GM19463 (cell line): ENCODE results near the gene CLSTN3.

ENCODE experiments used
- ATAC-seq: cut with Tn5 transposase; IDR thresholded peaks from one replicate; pipeline ENCODE4 v1.9.1; 2021; ENCODE audit warnings: mild to moderate bottlenecking, moderate library complexity; ENCODE audit not compliant: unreplicated experiment

CLSTN3 gene

DNA sequence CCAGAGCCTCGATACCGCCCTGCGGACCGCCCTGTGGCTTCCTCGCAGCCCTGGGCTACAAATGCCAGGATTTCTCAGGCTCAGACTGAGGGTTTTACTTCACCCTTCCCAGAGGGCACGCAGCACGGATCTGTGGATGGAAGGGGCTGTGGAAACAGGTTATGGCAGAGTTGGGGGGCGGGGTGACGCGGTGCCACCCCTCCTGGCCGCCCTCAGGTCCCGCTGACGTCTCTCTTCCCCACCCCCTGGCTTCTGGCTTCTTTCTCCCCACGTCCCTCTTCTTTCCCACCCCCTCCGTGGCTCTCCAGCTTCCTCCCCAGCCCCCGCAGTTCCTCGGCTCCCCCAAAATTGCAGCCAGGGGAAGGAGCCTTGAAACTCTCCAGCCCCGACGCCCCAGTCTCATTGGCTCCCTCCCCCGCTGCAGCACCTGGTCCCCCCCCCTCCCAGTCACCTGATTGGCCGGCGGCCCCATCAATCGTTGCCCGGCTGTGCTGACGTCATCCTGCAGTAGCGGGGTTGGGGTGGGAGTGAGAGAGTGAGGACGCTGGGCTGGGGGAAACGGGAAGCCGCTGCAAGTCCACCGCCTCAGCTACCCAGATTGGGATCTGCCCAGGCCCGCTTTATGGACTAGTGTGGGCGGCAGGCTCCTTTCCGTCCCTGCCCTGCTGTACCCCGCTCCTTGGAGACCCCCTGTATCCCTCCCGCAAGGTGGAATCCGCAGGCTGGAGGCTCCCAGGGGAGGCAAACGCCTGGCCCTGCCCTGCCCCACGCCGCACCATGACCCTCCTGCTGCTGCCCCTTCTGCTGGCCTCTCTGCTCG lies at the start of gene CLSTN3:
TSS of gene CLSTN3 (plus strand) at position 500 of the 820 bp plus-strand sequence. CDS start at position 778, 278 bp downstream.
- peak; percentile 66 for ATAC-seq

DNA sequence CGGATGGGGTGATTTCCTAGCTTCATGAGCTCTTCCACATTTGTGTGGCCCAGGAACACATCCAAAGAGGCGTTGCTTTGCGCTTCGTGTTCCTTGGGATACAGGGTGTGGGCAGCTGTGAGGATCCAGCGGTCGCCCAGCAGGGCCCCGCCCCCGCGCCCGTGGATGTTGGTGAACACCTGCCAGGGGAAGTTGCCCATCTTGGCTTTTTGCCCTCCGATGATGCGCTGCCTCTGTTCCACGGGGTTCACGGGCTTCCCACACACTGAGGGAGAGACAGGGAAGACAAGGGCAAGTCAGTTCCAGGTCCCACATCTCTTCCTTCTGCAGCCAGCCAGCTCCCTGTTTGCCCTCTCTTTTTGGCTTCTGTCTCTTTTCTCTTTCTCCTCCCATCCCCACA lies 49.1 kb upstream of the CLSTN3 start:
- no peak for ATAC-seq

DNA sequence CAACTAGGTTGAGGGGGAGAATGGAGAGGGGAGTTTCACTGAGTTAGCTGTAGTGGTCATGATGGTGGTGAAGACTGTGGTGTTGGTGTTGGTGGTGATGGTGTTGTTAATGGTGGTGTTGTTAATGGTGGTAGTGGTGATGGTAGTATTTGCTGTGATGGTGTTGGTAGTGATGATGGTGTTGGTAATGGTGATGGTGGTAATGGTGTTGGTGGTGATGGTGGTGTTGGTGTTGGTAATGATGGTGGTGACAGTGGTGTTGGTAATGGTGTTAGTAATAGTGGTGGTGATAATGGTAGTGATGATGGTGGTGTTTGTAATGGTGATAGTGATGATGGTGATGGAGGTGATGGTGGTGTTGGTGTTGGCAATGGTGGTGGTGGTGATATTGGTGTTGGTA lies 47.0 kb upstream of the CLSTN3 start:
- no peak for ATAC-seq

DNA sequence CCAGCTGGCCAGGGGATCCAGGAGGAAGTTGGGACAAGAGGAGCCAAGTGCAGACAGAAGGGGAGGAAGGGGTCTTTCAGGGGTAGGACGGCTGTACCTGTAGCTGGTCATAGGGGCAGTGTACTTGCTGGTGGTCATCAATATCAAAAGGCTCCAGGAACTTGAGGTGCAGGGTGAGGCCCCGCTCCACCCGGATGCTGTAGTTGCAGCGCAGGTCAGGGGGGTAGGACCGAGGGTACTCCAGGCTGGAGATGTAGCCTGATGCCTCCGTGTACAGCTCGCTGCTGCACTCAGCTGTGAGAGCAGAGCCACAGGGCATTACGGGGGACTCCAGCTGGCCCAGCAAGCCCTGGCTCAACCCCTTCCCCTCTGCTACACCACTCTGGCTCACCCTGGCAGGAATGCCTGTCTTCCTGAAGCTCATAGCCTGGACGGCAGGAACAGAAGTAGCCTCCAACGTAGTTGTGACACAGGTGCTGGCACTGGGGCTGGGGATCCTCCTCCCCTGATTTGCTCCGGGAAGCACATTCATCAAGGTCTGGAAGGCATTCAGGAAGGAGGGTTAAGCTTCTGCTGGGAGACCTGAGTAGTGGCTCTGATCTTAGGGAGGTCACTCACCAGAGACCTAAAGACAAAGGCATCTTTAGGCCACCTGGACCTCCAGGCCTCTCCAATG lies 40.8 kb upstream of the CLSTN3 start:
- ATAC-seq: no peak

DNA sequence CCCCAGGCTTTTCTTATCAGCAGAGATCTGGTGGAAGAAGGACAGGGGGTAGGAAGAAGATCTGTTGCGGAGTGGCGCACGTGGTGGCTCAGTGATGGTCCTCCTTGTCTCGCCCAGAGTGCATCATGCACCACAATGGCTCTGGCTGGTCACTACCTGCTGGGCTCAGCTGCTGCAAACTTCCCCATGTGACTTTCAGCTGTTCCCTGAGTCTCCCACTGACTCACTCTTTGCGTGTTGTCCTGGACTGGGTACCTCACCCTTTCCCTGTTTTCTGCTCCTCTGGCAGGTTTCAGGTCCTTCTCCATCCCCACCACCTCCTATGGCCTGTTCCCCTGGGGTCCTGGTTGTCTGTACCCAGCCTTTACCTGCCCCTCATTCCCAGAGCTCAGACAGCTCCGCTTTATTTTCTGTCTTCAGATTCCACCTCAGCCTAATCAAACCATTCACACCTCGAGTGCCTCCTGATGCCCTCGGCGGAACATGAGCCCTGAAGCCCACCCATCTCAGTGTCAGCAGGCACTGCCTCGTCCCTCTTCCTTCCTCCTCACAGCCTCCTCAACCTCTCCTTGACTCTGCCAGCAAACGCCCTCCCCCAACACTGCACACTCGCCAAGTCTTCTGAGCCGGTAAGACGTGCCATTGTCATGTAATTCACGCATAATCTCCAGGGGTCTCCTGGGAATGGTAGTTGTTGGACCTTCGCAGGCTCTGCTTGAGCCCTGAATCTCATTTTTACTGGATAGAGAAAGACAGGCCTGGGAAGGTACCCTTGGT lies 39.8 kb upstream of the CLSTN3 start:
- no peak for ATAC-seq

DNA sequence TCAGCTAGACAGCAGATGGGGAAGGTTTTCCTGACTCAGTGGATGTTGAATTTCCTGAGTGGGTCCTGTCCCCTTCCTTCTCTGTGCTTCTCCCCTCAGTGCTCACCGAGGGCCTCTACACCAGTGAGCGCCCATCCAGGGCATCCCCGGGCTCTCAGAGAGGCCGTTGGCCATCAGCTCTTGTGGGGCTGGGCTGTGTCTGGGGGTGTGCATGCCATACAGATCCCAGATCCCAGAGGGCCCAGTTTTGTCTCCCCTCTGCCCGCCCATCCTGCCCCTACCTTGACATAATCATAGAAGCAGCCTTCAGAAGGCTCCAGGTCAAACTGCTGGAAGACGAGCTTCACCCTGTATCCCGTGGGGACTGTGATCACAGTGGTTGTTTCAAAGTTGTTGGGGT lies 39.0 kb upstream of the CLSTN3 start:
- ATAC-seq: no peak

DNA sequence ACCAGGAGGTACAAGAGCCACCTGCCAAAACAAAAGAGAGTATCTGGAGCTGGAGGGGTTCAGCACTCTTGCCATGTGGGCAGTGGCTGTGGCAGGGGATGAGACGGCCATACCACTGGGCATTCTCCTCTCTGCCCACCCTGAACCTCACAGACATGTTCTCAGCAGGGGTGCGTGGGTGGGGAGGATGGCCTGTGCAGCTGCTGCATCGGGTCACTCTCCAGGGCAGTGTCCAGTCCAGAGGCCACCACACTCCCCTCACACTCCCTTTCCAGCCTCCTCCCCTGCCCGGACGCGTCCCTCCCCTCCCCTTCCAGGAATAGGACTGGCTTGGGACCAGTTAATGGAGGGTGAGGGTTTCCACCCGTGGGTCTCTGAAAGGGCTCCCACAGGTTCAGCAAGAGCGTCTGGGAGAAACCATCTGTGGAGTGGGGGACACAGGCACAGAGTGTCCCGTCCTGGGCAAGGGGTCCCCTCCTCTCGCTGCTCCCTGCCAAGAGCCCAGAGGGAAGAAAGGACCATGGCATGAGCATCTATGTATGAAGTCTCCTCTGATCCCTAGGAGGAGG lies 38.4 kb upstream of the CLSTN3 start:
- ATAC-seq: no peak

DNA sequence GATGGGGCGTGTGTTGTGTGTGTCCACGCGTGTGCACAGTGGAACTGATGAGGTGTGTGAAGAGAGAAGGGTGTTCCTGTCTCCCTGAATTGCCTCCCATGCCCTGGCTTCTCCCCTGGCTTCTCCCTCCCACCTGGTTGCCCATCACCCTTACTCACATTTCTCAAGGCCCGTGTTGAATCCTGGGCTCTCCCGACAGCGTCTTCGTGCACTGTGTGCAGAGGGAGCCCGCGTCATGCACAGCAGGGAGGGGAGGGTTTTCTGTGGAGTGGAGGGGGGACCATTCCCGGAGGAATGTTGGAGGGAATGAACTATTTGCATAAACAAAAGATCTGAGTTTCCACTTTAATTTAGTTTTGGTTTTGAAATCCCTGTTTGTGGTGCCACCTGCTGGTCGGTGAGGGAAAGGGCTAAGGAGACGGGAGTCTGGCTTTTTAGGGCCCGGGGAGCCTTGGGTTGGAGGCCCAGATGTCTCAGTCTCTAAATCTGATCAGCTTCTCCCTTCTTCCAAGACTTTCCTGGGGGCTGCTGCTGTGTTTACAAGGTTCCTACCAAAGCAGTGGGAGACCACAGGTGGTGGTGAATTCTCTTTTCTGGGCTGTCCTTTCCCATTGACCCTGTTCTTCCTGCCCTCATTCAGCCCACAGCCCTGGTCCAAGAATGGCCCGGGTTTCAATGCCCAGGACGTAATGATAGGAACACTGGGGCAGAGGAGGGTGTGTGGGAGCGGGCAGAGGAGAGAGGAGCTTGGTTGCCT lies 37.8 kb upstream of the CLSTN3 start, which contains the start of gene C1R:
TSS of gene C1R (minus strand) at position 217 of the 757 bp plus-strand sequence. CDS start at position 160, 57 bp downstream.
- ATAC-seq: no peak

DNA sequence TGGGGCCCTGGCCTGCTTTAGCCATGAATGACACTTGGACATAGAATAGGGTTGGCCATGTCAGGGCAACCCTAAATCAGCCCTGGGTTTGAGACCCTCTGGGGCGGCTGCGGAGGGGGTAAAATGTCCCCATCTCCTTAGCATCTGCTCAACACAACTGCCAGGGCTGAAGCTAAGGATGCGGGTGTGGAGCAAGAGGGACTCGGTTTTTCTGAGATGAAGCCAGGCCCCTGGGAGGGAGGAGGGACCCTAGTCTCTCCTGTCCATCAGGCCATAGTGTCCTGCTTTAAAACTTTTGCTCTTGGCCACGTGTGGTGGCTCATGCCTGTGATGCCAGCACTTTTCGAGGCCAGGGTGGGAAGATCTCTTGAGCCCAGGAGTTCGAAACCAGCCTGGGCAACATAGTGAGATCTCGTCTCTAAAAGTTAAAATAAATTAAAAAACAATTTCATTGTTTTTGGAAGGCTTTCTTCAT lies 37.1 kb upstream of the CLSTN3 start:
- ATAC-seq: no peak

DNA sequence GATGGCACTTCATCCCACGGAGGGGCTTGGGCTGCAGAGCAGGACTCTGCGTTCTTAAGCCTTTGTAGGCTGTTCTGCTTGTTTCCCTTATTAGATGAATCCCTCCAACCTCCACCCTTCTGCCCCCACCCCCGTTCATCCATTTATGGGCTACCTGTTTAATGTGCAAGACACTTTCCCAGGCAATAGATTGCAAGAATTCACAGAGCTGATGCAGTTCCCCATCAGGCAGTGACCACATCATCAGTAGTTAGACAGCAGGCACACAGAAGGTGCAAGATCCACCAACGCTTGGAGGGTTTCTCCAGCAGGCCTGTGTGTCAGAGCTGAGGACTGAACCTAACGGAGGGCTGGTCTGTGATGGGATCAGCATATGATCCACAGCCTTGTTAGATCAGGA lies 36.7 kb upstream of the CLSTN3 start:
- ATAC-seq: no peak

DNA sequence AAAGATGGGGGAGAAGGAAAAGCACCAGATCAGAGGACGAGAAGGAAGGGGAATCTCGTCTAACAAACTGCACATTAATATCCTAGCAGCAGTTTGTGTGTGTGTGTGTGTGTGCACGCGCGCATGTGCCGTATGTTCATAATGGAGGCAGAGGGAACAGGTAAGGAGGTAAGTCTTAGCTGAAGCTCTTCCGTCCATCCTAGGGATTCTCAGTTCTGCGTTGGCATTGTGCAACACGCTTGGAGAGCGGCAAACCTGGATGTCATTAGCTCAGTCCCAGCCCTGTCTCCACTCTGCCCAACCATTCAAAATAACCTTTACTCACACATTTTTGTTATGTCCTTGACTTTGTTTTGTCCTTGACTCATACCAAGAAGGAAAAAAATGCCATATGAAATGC lies 36.3 kb upstream of the CLSTN3 start:
- no peak for ATAC-seq

DNA sequence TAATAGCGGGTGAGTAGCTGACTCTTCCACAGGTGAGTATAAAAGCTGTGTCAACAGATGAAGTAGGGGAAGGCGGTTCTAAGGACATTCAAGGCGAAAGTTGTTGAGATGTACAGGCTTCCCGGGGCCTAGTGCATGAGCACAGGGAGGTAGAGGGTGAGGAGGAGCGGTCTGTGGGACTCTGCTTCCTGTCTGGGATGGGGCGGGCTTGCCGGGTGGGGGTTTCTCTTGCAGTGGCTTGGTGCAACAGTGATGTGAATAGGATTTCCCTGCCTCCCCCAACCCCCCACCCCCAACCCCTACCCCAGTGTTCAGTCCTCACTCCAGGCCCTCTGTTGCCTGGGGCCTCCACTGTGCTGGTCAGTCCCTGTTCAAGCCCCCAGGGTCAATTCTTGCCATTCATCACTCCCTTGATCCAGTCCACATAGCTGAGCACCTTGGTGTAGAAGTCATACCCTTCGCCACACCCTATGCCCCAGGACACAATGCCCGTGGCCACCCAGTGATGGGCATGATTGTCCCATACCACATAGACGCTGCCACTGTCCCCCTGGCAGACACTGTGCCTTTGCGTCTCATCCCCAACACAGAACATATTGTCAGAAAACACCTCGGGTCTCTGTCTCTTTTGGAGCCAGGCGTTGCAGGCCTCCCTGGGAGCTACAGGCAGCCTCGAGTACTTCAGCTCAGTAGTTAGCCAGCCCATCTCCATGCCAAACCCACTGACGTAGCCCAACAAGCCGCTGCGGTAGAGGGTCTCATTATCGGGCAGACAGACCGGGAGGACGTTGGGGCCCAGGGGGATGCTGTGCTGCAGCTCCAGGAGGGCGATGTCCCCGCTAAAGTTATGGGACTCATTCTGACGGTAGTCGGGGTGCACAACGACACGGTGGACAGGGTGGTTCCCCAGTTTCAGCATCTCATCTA lies 33.9 kb upstream of the CLSTN3 start:
- no peak for ATAC-seq

DNA sequence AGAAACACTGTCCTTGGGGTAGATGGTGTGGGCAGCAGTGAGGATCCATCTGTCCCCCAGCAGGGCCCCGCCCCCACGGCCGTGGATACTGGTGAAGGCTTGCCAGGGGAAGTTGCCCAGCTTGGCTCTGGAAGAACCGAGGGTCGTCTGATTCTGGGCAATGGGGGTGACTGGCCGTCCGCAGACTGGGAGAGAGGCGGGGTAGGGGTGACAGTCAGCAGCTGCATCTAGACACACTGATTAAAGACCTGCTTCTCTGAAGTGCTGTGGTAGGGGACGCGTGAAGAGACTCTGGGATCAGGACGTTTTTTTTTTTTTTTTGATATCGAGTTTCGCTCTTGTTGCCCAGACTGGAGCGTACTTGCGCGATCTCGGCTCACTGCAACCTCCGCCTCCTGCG lies 33.2 kb upstream of the CLSTN3 start:
- no peak for ATAC-seq

DNA sequence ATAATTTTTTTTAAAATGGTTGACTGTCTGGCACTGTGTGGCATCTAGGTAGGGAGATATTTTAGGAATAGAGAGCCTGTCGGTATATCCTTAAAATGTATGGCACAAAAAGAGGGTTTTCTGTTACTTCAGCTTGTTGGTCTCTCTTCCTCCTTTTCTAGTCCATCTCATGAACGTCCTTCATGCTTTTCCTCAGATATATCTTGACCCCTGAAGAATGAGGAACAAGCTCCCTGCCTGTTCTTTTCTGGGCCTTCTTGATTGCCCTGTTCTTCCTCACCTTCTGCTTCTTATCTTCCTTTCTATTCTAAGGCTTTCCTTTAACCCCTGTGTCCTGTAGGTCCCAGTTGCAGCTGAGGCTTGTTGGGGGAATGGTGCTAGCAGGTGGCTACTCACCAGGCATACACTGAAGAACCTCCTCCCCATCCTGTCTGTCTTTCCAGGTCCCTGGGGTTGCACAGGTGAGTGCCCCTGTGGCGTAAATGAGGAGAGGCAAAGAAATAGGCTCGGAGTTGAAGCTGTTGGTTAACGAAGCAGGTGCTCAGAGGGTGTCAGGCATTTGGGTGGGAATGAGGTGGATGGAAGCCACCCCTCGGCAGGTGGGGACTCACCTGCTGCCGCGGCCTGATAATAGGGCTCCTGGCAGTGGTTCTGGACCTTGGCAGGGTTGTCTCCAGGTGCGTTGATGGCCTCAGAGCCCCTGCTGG lies 30.7 kb upstream of the CLSTN3 start:
- no peak for ATAC-seq

DNA sequence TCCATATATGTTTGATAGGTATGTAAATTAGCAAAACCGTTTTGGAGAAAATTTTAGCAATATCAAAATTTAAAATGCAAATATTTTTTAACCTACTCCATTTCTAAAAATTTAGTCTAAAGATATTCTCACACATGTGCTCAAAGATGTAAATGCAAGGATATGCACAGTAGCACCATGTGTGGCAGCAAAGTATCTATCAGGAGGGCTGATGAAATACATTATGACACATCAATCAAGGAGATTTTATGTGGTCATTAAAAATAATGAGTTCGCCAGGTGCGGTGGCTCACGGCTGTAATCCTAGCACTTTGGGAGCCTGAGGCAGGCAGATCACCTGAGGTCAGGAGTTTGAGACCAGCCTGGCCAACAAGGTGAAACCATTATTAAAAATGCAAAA lies 29.9 kb upstream of the CLSTN3 start:
- ATAC-seq: no peak

DNA sequence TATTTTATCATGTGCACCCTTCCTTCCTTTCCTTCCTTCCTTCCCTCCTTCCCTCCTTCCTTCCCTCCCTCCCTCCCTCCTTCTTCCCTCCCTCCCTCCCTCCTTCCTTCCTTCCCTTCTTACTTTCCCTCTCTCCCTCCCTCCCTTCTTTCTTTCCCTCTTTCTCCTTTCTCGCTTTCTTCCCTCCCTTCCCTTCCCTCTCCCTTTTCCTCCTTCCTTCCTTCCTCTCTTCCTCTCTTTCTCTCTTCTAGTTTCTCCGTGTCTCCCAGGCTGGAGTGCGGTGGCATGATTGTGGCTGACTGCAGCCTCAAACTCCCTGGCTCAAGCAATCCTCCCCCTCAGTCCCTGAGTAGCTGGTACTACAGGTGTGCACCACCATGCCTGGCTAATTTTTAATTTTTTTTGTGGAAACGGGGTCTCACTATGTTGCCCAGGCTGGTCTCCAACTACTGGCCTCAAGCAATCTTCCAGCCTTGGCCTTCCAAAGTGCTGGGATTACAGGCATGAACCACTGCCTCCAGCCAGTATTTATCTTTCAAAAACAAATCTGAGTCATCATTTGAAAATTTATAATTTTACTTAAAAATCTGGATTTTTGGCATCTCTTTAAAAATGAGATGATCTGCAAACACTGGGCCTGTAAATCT lies 29.0 kb upstream of the CLSTN3 start:
- ATAC-seq: no peak

DNA sequence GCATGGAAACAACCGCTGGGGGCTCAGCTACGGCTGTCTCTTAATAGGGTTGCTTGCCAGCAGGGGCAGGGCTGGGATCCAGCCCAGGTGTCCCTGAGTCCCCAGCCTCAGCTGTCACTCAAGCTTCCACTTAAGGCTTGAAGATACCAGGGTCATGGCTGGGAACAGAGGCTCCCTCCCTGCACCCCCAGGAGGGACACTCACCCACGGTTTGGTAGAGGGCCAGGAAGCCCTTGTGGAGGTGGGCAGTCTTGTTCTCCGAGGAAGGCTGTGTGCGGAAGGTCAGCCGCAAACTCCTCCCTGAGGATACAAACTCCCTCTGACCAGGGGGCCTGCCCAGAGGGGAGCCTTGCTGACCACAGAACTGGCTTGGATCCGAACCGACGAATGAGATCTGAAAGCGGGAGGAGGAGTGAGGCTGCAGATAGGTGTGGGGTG lies 28.5 kb upstream of the CLSTN3 start:
- ATAC-seq: no peak

DNA sequence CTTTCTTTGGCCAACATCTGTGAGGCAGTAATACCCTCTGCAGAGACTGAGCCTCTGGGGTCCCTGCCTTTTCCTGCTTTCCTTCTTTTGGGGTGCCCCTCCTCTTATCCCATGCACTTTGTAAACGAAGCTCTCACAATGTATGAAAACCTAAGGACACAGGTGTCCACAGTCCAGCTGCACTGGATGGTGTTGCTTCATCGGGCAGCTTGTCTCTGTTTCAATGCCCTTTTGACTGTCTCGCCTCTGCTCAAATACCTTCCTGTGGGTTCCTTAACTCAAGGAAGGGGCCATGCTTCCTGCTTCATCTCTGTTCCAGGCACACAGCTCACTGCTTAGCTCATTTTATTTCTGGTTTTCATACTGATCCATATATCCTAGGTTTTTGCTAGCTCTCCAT lies 27.6 kb upstream of the CLSTN3 start:
- ATAC-seq: no peak
